Activated CD4-positive, CD25-positive, alpha-beta regulatory T cell treated with anti-CD3 and anti-CD28 coated beads, Interleukin-2, amount 50 U/mL, for 24 hours (primary cell): Measurements from ENCODE around the gene CCN5.
"Not testable (repeated sequence)": the region's sequence is repeated elsewhere in the genome, so short reads cannot be mapped to it uniquely, and the experiment has no call there.

Experiments
- ATAC-seq, 2 donors: fragments of 150-1000 bp; cut with Tn5 transposase; one replicate each; pipeline ENCODE4 v1.10.0; 2021; ENCODE audit warnings: mild to moderate bottlenecking in 1 of 2, moderate library complexity in 1 of 2

CCN5 gene, protein sequence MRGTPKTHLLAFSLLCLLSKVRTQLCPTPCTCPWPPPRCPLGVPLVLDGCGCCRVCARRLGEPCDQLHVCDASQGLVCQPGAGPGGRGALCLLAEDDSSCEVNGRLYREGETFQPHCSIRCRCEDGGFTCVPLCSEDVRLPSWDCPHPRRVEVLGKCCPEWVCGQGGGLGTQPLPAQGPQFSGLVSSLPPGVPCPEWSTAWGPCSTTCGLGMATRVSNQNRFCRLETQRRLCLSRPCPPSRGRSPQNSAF

DNA sequence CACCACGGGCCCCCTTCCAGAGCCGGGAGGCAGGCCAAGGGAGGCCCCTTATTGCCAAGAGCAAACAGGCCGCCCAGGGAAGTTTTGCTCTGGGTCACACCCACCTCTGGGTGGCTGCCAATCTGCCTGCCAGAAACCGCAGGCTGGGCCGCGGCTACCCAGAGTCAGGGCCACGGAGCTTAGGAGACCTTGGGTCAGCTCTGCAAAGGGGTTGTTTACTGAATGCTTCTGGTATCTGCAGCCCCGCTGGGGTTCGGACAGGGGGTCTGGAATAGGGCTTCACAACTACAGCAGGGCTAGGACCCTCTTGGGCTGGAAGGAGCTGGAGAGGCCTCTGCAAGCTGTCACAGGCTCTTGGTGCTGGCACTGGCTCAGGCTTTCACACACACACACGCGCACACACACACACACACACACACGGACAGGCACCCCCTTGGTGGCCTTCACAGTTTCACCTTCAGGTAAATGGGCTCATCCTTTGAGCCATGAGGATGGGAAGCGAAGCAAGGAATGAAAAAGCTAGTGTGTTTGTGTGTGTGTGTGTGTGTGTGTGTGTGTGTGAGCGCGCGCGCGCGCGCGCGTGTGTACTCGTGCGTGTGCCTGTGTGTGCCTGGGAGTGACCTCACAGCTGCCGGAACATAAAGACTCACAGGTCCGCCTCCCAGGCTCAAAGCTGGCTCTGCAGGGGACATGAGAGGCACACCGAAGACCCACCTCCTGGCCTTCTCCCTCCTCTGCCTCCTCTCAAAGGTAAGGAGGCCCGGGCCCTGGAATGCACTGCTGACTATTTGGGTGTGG lies at the start of gene CCN5:
Gene CCN5, plus strand, starts transcription at position 669 of the 798 bp plus-strand sequence. Its CDS starts 22 bp downstream, at position 691.
- no peak for ATAC-seq

GRCh38 chr20:44666066-44666465 lies 49.1 kb upstream of the CCN5 start:
- no peak for ATAC-seq

- ATAC-seq, result not testable (repeated sequence)
Observed at GRCh38 chr20:44670851-44671250, 44.3 kb upstream of the CCN5 start.

GRCh38 chr20:44671541-44671940 lies 43.6 kb upstream of the CCN5 start:
- ATAC-seq, result peak; percentile 94

GRCh38 chr20:44672318-44672902 lies 42.8 kb upstream of the CCN5 start:
- not testable (repeated sequence) for ATAC-seq

DNA sequence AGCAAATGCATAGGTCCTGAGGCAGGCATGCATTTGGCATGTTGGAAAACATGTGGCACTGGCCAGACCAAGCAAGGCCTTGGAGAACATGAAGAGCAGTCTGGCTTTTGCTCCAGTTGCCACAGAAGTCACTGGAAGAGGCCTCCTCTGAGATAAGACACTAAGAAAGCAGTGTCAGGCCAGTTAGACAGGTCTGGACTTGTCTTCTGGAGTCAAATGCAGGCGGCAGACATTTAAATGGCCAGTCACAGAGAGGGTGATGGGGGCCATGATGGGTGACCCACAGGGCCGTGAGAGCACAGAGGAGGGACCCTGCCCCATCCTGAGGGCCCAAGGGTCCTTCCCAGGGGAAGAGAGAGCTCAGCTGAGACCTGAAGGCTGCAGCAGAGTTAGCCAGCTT lies 36.9 kb upstream of the CCN5 start:
- ATAC-seq, result no peak

- ATAC-seq, result no peak
Observed at GRCh38 chr20:44678990-44679611, 36.1 kb upstream of the CCN5 start.

DNA sequence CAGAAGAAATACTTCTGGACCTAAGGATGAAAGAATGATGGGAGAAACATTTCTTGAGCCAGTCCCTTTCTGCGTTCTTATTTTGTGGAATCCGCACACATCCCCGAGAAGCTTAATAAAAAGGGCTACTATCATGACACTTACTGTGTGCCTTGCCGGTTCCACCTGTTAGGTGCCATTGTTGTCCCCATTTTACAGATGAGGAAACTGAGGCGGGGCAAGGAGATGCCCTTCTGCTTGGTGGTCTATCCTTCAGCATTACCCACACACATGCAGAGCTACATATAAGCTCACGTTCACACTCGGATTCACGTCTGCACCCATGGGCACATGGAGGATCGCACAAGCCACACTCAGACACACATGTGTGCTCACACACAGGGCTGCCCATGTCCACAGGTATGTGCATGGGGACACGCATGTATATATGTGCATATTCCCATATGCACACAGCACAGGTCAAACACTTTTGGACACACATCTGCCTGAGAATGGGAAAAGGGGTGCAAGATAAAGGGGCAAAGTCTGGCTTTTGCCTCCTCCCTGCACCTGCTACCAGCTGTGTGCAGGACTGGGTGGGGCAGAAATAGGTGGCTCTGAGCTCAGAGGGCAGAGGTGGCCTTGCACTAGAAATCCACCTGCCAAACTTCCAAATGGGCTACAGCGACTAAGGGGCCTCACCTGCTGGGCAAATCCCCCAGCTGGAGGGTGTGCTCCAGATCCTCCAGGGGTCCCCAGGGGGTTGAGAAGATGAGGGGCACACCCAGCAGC lies 33.2 kb upstream of the CCN5 start:
- no peak for ATAC-seq

GRCh38 chr20:44683263-44684046 lies 31.7 kb upstream of the CCN5 start:
- peak in 1 of 2 donors; percentile 79 for ATAC-seq

- ATAC-seq, result no peak
Observed at GRCh38 chr20:44684047-44684967, 30.9 kb upstream of the CCN5 start.

GRCh38 chr20:44686934-44687333 lies 28.2 kb upstream of the CCN5 start:
- ATAC-seq, result no peak

GRCh38 chr20:44688053-44688625 lies 27.0 kb upstream of the CCN5 start:
- ATAC-seq, result no peak

DNA sequence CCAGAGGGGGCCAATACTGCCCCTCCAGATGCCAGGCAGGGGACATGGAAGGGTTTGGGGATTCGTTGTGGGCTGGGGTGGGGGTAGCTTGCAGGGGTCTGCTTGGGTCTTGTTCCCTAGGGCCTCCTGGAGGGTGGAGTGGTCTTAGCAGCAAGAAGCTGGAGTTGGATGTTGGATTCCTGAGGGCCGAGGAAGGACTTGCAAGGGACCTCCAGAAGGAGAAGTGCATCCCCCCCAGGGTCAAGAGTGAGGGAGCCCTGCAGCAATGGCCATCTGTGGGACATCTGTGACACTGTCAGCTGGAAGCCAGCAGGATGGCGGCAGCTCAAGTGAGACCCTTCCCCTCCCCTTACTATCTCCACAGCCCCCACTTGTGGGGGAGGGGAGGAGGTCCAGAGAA lies 25.4 kb upstream of the CCN5 start:
- ATAC-seq, result no peak

GRCh38 chr20:44690781-44691423 lies 24.3 kb upstream of the CCN5 start:
- no peak for ATAC-seq

GRCh38 chr20:44691424-44692423 lies 23.4 kb upstream of the CCN5 start:
- ATAC-seq, result no peak

DNA sequence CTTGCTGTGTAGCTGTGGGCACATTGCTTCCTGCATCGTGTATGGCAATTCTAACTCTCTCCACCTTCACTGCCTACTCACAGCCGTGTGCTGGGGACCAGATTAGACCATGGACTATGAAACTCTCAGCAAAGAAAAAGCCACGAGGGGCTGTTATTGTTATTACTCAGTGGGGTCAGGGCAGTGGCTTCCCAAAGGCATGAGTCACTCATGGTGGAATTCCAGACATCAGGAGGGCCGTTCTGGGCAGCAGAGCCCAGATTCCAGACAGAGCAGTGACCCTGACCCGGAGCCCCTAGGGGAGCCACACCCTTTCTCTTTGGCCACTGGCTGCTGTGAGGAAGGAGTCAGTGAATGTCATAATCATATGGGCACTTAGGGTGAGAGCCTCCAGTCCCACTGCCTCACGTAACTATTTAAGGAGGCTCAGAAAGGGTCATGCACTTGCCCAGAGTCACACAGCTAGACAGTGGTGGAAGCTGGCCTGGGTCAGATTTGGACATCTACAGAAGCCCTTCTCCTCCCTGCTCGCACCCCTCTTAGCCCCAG lies 22.2 kb upstream of the CCN5 start:
- no peak for ATAC-seq

- ATAC-seq, result no peak
Observed at GRCh38 chr20:44693627-44694026, 21.5 kb upstream of the CCN5 start.

DNA sequence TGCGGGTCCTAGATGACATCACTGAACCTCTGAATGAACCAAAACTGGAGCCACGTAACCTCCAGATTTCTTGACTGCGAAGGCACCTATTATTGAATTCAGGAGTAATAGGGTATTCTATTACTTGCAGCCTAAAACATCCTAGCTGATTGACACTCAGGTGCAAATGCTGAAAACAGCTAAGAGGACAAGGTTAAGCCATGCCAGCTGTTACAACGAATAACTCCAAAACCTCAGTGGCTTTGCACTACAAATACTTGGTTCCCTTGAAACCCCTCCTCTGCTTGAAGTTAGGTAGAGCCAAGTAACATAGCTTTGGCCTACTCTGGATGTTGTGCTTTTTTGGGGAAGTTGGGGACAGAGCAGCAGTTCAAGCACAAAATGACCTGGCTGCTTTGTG lies 21.0 kb upstream of the CCN5 start:
- no peak for ATAC-seq
